Neural progenitor cell (in vitro differentiated cells): ENCODE data around the gene MYOZ1. TPM values are rescaled to one million over a fixed set of nuclear protein-coding genes. Genes with fewer than 3 reads are reported as not detected.

ENCODE experiments used
- DNase-seq: peaks from one replicate; pipeline ENCODE4 v3.0.0-alpha.2; 2016; ENCODE audit warnings: low spot score
- H2AFZ ChIP-seq: fragments of 200-600 bp; sonication (generic); replicated peaks from 2 replicates; pipeline ENCODE4 v1.6.1; 2016; ENCODE audit warnings: antibody characterized with exemption
- H3F3A ChIP-seq: fragments of 200-600 bp; sonication (generic); 2 replicates; pipeline ENCODE4 v1.6.1; 2016; ENCODE audit warnings: antibody characterized with exemption, low read depth
- H3K27ac ChIP-seq: fragments of 200-600 bp; sonication (generic); 2 replicates; pipeline ENCODE4 v1.5.1; 2016; ENCODE audit warnings: mild to moderate bottlenecking
- H3K27me3 ChIP-seq: fragments of 200-600 bp; sonication (generic); 2 replicates; pipeline ENCODE4 v1.6.1; 2016; ENCODE audit warnings: mild to moderate bottlenecking, moderate library complexity
- H3K36me3 ChIP-seq: fragments of 200-600 bp; sonication (generic); 2 replicates; pipeline ENCODE4 v1.5.1; 2016
- H3K4me1 ChIP-seq: fragments of 200-600 bp; sonication (generic); 2 replicates; pipeline ENCODE4 v1.6.1; 2016; ENCODE audit warnings: mixed run types
- H3K4me2 ChIP-seq: fragments of 200-600 bp; sonication (generic); 2 replicates; pipeline ENCODE4 v1.6.1; 2016
- H3K4me3 ChIP-seq: fragments of 200-600 bp; sonication (generic); 2 replicates; pipeline ENCODE4 v1.5.1; 2016
- H3K79me2 ChIP-seq: fragments of 200-600 bp; sonication (generic); 2 replicates; pipeline ENCODE4 v1.6.1; 2016; ENCODE audit warnings: low read depth
- H3K9ac ChIP-seq: fragments of 200-600 bp; sonication (generic); 2 replicates; pipeline ENCODE4 v1.6.1; 2016
- H3K9me3 ChIP-seq: fragments of 200-600 bp; sonication (generic); 2 replicates; pipeline ENCODE4 v1.5.1; 2016; ENCODE audit warnings: low read depth
- H4K20me1 ChIP-seq: fragments of 200-600 bp; sonication (generic); 2 replicates; pipeline ENCODE4 v1.6.1; 2016; ENCODE audit warnings: low read depth
- H3K27ac Mint-ChIP-seq: 3 replicates; pipeline ENCODE4 v1.8.0; 2021; ENCODE audit warnings: mixed read lengths
- H3K27me3 Mint-ChIP-seq: 2 replicates; pipeline ENCODE4 v1.8.0; 2022; ENCODE audit warnings: low read depth, mild to moderate bottlenecking, inconsistent platforms, moderate library complexity, mixed read lengths; ENCODE audit not compliant: insufficient read depth
- H3K36me3 Mint-ChIP-seq: 3 replicates; pipeline ENCODE4 v1.8.0; 2021; ENCODE audit warnings: mixed read lengths
- H3K4me1 Mint-ChIP-seq: 3 replicates; pipeline ENCODE4 v1.8.0; 2021; ENCODE audit warnings: mixed read lengths
- H3K4me3 Mint-ChIP-seq: 3 replicates; pipeline ENCODE4 v1.8.0; 2021; ENCODE audit warnings: mild to moderate bottlenecking, moderate library complexity, mixed read lengths
- H3K9me3 Mint-ChIP-seq: 3 replicates; pipeline ENCODE4 v1.8.0; 2020; ENCODE audit warnings: mixed read lengths
- CTCF ChIP-seq: fragments of 200-600 bp; sonication (generic); IDR thresholded peaks from 2 replicates; pipeline ENCODE4 v1.5.1; 2017; ENCODE audit warnings: antibody characterized with exemption, mild to moderate bottlenecking
- EZH2 ChIP-seq: fragments of 200-600 bp; sonication (generic); IDR thresholded peaks from 2 replicates; pipeline ENCODE4 v1.6.1; 2017; ENCODE audit warnings: antibody characterized with exemption, mild to moderate bottlenecking, moderate library complexity
- EZH2phosphoT487 ChIP-seq: fragments of 200-600 bp; sonication (generic); IDR thresholded peaks from 2 replicates; pipeline ENCODE4 v1.6.1; 2017; ENCODE audit warnings: antibody characterized with exemption
- total RNA-seq: library from RNA; depleted of rRNA; stranded (reverse); fragments of >200 nt; gene quantifications from 2 replicates; pipeline ENCODE4 v1.2.3, GENCODE V29; 2015; ENCODE audit warnings: low replicate concordance

Gene MYOZ1
- total RNA-seq, 1 donor from 2014 or later = 1.2 TPM

- TF ChIP-seq CTCF (no peak), EZH2 (no peak), EZH2phosphoT487 (no peak)
- DNase-seq = no peak
- H3K36me3 Mint-ChIP-seq = peaks cover 4% of the 10 kb centered on the region
- no peak overlapping the region for H3K4me3 ChIP-seq
- H3K4me1 Mint-ChIP-seq = peaks cover 19% of the 10 kb centered on the region
- H4K20me1 ChIP-seq = no peaks in the 10 kb centered on the region
- H3K27ac ChIP-seq = no peak overlapping the region
- H3K27ac Mint-ChIP-seq = no peak overlapping the region
- no peak overlapping the region for H2AFZ ChIP-seq
- peak overlapping the region; percentile 89 for H3K4me3 Mint-ChIP-seq
- no peaks in the 10 kb centered on the region for H3F3A ChIP-seq
- H3K27me3 ChIP-seq = no peaks in the 10 kb centered on the region
- no peaks in the 10 kb centered on the region for H3K9me3 ChIP-seq
- no peak overlapping the region for H3K9ac ChIP-seq
- H3K9me3 Mint-ChIP-seq = no peaks in the 10 kb centered on the region
- H3K36me3 ChIP-seq = no peaks in the 10 kb centered on the region
- peaks cover 5% of the 10 kb centered on the region for H3K4me1 ChIP-seq
- H3K79me2 ChIP-seq = no peaks in the 10 kb centered on the region
- peak overlapping the region; percentile 83 for H3K4me2 ChIP-seq
- peaks cover 3% of the 10 kb centered on the region for H3K27me3 Mint-ChIP-seq
Measured at GRCh38 chr10:73648975-73649829, 7.9 kb upstream of the MYOZ1 start.

- peaks cover 4% of the 10 kb centered on the region for H3K27me3 Mint-ChIP-seq
- DNase-seq = peak; percentile 17
- no peaks in the 10 kb centered on the region for H3K27me3 ChIP-seq
- peak overlapping the region; percentile 89 for H3K4me3 Mint-ChIP-seq
- H3K27ac Mint-ChIP-seq = no peak overlapping the region
- H3K9me3 Mint-ChIP-seq = no peaks in the 10 kb centered on the region
- peaks cover 21% of the 10 kb centered on the region for H3K4me1 Mint-ChIP-seq
- H3K4me2 ChIP-seq = peak overlapping the region; percentile 83
- peak overlapping the region; percentile 89 for H2AFZ ChIP-seq
- TF ChIP-seq CTCF (no peak), EZH2 (no peak), EZH2phosphoT487 (no peak)
- no peak overlapping the region for H3K27ac ChIP-seq
- H3K79me2 ChIP-seq = no peaks in the 10 kb centered on the region
- no peaks in the 10 kb centered on the region for H3K9me3 ChIP-seq
- H4K20me1 ChIP-seq = no peaks in the 10 kb centered on the region
- H3K4me3 ChIP-seq = peak overlapping the region; percentile 68
- H3K9ac ChIP-seq = no peak overlapping the region
- no peaks in the 10 kb centered on the region for H3K36me3 ChIP-seq
- no peaks in the 10 kb centered on the region for H3F3A ChIP-seq
- H3K4me1 ChIP-seq = peaks cover 5% of the 10 kb centered on the region
- H3K36me3 Mint-ChIP-seq = peaks cover 4% of the 10 kb centered on the region
Measured at GRCh38 chr10:73647875-73648651, 6.8 kb upstream of the MYOZ1 start.

- no peak for TF ChIP-seq EZH2phosphoT487
- H3K4me3 ChIP-seq = peak overlapping the region; percentile 68
- H3K4me1 Mint-ChIP-seq = peaks cover 21% of the 10 kb centered on the region
- no peaks in the 10 kb centered on the region for H4K20me1 ChIP-seq
- peak overlapping the region; percentile 83 for H3K27ac Mint-ChIP-seq
- no peaks in the 10 kb centered on the region for H3K9me3 Mint-ChIP-seq
- H3K27me3 ChIP-seq = no peaks in the 10 kb centered on the region
- H3K4me3 Mint-ChIP-seq = peak overlapping the region; percentile 89
- peak; percentile 90 for DNase-seq
- no peaks in the 10 kb centered on the region for H3K9me3 ChIP-seq
- H3K9ac ChIP-seq = no peak overlapping the region
- peaks cover 5% of the 10 kb centered on the region for H3K4me1 ChIP-seq
- H3K36me3 Mint-ChIP-seq = peaks cover 2% of the 10 kb centered on the region
- no peaks in the 10 kb centered on the region for H3K79me2 ChIP-seq
- no peaks in the 10 kb centered on the region for H3F3A ChIP-seq
- peak overlapping the region; percentile 89 for H2AFZ ChIP-seq
- H3K36me3 ChIP-seq = no peaks in the 10 kb centered on the region
- peak overlapping the region; percentile 83 for H3K4me2 ChIP-seq
- no peak overlapping the region for H3K27ac ChIP-seq
- H3K27me3 Mint-ChIP-seq = peaks cover 2% of the 10 kb centered on the region
Measured at GRCh38 chr10:73647211-73647874, 6.1 kb upstream of the MYOZ1 start.
